GM12873 (cell line): Measurements from ENCODE around the gene SDR39U1.

Experiments
- TF ChIP-seq, protein P1 (sequence below): IDR thresholded peaks from 2 replicates; pipeline ENCODE4 v1.5.1; 2012; ENCODE audit warnings: low read depth, mild to moderate bottlenecking, moderate library complexity, low read length, control low read depth; ENCODE audit not compliant: insufficient read depth; ENCODE audit errors: missing control alignments

The SDR39U1 gene

DNA sequence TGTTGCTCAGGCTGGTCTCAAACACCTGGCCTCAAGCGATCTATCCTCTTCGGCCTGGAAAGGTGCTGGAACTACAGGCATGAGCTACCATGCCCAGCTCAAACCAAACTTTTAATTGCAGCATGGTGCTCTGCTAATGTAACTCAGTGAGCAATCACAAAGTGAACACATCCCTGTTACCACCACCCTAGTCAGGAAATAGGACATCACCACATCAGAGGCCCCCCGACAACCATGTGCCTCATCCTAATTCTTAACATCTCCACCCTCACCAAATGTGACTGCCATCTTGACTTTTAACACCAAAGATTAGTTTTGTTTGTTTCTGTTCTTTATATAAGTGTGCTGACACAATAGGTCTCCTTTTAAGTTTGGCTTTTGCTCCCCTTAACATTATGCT, 22.8 kb upstream of the SDR39U1 start:
- TF ChIP-seq, protein P1, sequence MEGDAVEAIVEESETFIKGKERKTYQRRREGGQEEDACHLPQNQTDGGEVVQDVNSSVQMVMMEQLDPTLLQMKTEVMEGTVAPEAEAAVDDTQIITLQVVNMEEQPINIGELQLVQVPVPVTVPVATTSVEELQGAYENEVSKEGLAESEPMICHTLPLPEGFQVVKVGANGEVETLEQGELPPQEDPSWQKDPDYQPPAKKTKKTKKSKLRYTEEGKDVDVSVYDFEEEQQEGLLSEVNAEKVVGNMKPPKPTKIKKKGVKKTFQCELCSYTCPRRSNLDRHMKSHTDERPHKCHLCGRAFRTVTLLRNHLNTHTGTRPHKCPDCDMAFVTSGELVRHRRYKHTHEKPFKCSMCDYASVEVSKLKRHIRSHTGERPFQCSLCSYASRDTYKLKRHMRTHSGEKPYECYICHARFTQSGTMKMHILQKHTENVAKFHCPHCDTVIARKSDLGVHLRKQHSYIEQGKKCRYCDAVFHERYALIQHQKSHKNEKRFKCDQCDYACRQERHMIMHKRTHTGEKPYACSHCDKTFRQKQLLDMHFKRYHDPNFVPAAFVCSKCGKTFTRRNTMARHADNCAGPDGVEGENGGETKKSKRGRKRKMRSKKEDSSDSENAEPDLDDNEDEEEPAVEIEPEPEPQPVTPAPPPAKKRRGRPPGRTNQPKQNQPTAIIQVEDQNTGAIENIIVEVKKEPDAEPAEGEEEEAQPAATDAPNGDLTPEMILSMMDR, result no peak

GRCh38 chr14:24463884-24464785, 21.6 kb upstream of the SDR39U1 start:
- TF ChIP-seq, protein P1, result no peak

DNA sequence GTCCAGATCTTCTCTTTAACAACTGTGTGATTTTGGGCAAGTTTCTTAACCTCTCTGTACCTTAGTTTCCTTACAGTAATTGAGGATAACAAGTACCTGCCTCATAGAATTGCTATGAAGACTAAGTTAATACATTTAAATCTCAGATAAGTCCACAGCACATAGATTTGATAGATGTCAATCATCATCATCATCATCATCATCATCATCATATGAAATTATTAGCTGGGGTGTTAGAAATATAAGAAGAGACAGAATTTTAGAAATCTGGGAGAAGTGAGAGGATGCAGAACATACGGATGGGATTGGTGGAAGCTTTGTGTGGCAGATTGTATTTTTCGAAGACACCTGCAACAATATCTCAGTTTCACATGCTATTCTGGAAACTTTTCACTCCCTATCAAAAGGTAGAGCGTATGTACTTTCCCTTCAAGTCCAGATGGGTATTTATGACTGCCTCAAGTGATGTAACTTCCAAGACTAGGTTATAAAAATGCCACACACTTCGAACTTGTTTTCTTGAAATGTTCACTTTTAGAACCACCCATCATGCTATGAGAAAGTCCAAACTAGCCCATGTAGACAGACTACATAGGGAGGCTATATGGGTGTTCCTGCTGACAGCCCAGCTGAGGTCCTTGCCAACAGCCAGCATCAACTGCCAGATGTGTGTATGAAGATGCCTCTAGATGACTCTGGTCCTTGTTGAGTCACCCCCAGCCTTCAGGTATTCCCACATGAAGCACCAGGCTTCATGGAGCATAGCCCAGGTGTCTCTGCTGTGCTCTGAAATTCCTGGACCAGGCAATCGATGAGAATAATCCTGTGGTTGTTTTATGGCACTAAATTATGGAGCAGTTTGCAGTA, 20.7 kb upstream of the SDR39U1 start:
- TF ChIP-seq, protein P1, result no peak

DNA sequence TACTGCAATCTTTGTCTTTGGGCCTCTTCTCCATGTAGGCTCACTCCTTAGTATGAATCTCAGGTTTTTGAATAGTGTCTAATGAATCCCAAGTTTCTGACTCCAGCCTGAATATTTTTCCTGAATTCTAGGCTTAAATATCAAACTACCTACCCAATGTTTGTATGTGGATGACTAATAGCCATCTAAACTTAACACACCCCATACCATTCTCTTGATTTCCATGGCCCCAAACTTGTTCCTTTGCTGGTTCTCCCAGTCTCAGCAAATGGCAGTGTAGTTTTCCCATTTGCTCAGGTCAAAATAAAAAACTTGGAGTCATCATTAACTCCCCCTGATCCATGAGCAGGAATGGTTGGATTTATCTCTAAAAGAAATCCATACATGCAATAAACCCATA, 18.8 kb upstream of the SDR39U1 start:
- TF ChIP-seq, protein P1, result no peak

GRCh38 chr14:24459331-24459730, 16.8 kb upstream of the SDR39U1 start:
- TF ChIP-seq, protein P1, result no peak

- TF ChIP-seq, protein P1, result no peak
These were observed 16.2 kb upstream of the SDR39U1 start for GRCh38 chr14:24458736-24459135.

- TF ChIP-seq, protein P1, result no peak
These were observed 14.4 kb upstream of the SDR39U1 start for GRCh38 chr14:24456980-24457379.
